Mesenteric fat pad (tissue), 1 donor: ENCODE results near the gene WRAP53. TPM values are rescaled to one million over a fixed set of nuclear protein-coding genes. Genes with fewer than 3 reads are reported as not detected.
A peak's percentile ranks its signal among the peaks of the same experiment; 100 is the strongest.

Source experiments
- DNase-seq: peaks from one replicate; pipeline ENCODE4 v3.0.0-alpha.2; 2020; ENCODE audit warnings: low spot score
- total RNA-seq: library from RNA; stranded (reverse); fragmentation: NEBNext Ultra II Directional; extraction: Animal tissue kit (Norgen Biotek cat#: 25700); gene quantifications from one replicate; pipeline ENCODE4 v1.2.1, GENCODE V29; 2021
- donor health status: DM: yes; HTN: yes; CAD: no.

The WRAP53 gene
- total RNA-seq, 1 donor from 2014 or later = 4.9 TPM

- no peak for DNase-seq
Observed at GRCh38 chr17:7677388-7678067, 10.7 kb upstream of the WRAP53 start.

GRCh38 chr17:7684851-7685532, 3.3 kb upstream of the WRAP53 start:
- no peak for DNase-seq

GRCh38 chr17:7685533-7686221, 2.6 kb upstream of the WRAP53 start:
- peak; percentile 96 for DNase-seq

GRCh38 chr17:7686222-7687071, 1.8 kb upstream of the WRAP53 start:
- DNase-seq = no peak

GRCh38 chr17:7687072-7687907, 987 bp upstream of the WRAP53 start, which contains the start of gene TP53:
TP53 (minus strand) TSS chr17:7687490; CDS start chr17:7676594, 10,896 bp downstream.
- peak; percentile 91 for DNase-seq

- no peak for DNase-seq
Observed at GRCh38 chr17:7688808-7689316, 585 bp downstream of the WRAP53 start.

GRCh38 chr17:7695586-7695985, 7.3 kb downstream of the WRAP53 start:
- DNase-seq = no peak

GRCh38 chr17:7697828-7698588, 9.7 kb downstream of the WRAP53 start:
- no peak for DNase-seq

- DNase-seq = no peak
Observed at GRCh38 chr17:7700510-7700909, 12.2 kb downstream of the WRAP53 start.

GRCh38 chr17:7701681-7702080, 13.4 kb downstream of the WRAP53 start:
- no peak for DNase-seq

- DNase-seq = no peak
Observed at GRCh38 chr17:7702776-7703175, 14.5 kb downstream of the WRAP53 start.

GRCh38 chr17:7703584-7704479, 15.6 kb downstream of the WRAP53 start:
- DNase-seq = no peak

GRCh38 chr17:7704601-7705268, 16.5 kb downstream of the WRAP53 start, which contains the start of gene EFNB3:
EFNB3 (plus strand) TSS chr17:7705202; CDS start chr17:7705599, 397 bp downstream.
- DNase-seq = no peak

- DNase-seq = no peak
Observed at GRCh38 chr17:7705269-7706255, 17.3 kb downstream of the WRAP53 start.

GRCh38 chr17:7706631-7707354, 18.5 kb downstream of the WRAP53 start:
- no peak for DNase-seq

- no peak for DNase-seq
Observed at GRCh38 chr17:7707446-7707845, 19.2 kb downstream of the WRAP53 start.
